Neural cell (in vitro differentiated cells): ENCODE measurements around the gene IL31RA. TPM values are rescaled to one million over a fixed set of nuclear protein-coding genes. Genes with fewer than 3 reads are reported as not detected.
"Not testable (repeated sequence)": the region's sequence is repeated elsewhere in the genome, so short reads cannot be mapped to it uniquely, and the experiment has no call there.

Experiments
- H2AFZ ChIP-seq: fragments of 200-600, 300-800 bp; sonication (generic), shearing (Covaris generic); 2 replicates; pipeline ENCODE4 v1.6.0; 2014; ENCODE audit warnings: low read depth, mild to moderate bottlenecking, antibody characterized with exemption, low read length, moderate library complexity
- H3F3A ChIP-seq: fragments of 200-600 bp; shearing (Covaris generic); 2 replicates; pipeline ENCODE4 v1.6.1; 2016; ENCODE audit warnings: mild to moderate bottlenecking, moderate library complexity, mixed read lengths, antibody characterized with exemption, low read length; ENCODE audit not compliant: insufficient read depth, poor library complexity, severe bottlenecking
- H3K27ac ChIP-seq: fragments of 200-600, 300-800 bp; sonication (generic), shearing (Covaris generic); 2 replicates; pipeline ENCODE4 v1.5.1; 2014; ENCODE audit warnings: mild to moderate bottlenecking, low read length, moderate library complexity
- H3K27me3 ChIP-seq: fragments of 300-800, 200-600 bp; sonication (generic), shearing (Covaris generic); 2 replicates; pipeline ENCODE4 v1.6.0; 2014; ENCODE audit warnings: mild to moderate bottlenecking, low read depth, low read length, moderate library complexity; ENCODE audit not compliant: insufficient read depth
- H3K36me3 ChIP-seq: fragments of 300-800, 200-600 bp; sonication (generic), shearing (Covaris generic); 2 replicates; pipeline ENCODE4 v1.5.1; 2014; ENCODE audit warnings: mild to moderate bottlenecking, antibody characterized with exemption, low read length, moderate library complexity; ENCODE audit not compliant: insufficient read depth
- H3K4me2 ChIP-seq: fragments of 300-800, 200-600 bp; sonication (generic), shearing (Covaris generic); 2 replicates; pipeline ENCODE4 v1.6.0; 2014; ENCODE audit warnings: mild to moderate bottlenecking, low read length
- H3K4me3 ChIP-seq: fragments of 300-800, 200-600 bp; sonication (generic), shearing (Covaris generic); 2 replicates; pipeline ENCODE4 v1.5.1; 2014; ENCODE audit warnings: mild to moderate bottlenecking, low read length, moderate library complexity
- H3K79me2 ChIP-seq: fragments of 200-600 bp; shearing (Covaris generic); replicated peaks from 2 replicates; pipeline ENCODE4 v1.6.0; 2014; ENCODE audit warnings: mild to moderate bottlenecking, low read length, moderate library complexity; ENCODE audit not compliant: insufficient read depth
- H3K9ac ChIP-seq: fragments of 300-800, 200-600 bp; sonication (generic), shearing (Covaris generic); 2 replicates; pipeline ENCODE4 v1.6.1; 2016; ENCODE audit warnings: mild to moderate bottlenecking, low read length, mixed read lengths
- H3K9me2 ChIP-seq: fragments of 200-600 bp; shearing (Covaris generic); 2 replicates; pipeline ENCODE4 v1.6.1; 2016; ENCODE audit warnings: mild to moderate bottlenecking, low read length, mixed read lengths; ENCODE audit not compliant: insufficient read depth
- H3K9me3 ChIP-seq: fragments of 200-600, 300-800 bp; sonication (generic), shearing (Covaris generic); 2 replicates; pipeline ENCODE4 v1.6.1; 2016; ENCODE audit warnings: mild to moderate bottlenecking, mixed run types, low read length, moderate library complexity, mixed read lengths
- H4K20me1 ChIP-seq: fragments of 200-600 bp; shearing (Covaris generic); 2 replicates; pipeline ENCODE4 v1.6.1; 2016; ENCODE audit warnings: mild to moderate bottlenecking, mixed run types; ENCODE audit not compliant: insufficient read depth
- EP300 ChIP-seq: fragments of 450-650 bp; conservative IDR thresholded peaks from 2 replicates; pipeline ENCODE4 v1.6.1; 2014; ENCODE audit warnings: antibody characterized with exemption, mild to moderate bottlenecking, moderate library complexity; ENCODE audit not compliant: poor library complexity, severe bottlenecking
- EZH2 ChIP-seq: fragments of 200-600, 300-800 bp; shearing (Covaris generic), sonication (generic); IDR thresholded peaks from 2 replicates; pipeline ENCODE4 v1.6.1; 2014; ENCODE audit warnings: antibody characterized with exemption, low read length, borderline replicate concordance, mild to moderate bottlenecking; ENCODE audit not compliant: insufficient read depth, poor library complexity, severe bottlenecking
- MXI1 ChIP-seq: fragments of 450-650 bp; conservative IDR thresholded peaks from 2 replicates; pipeline ENCODE4 v1.6.1; 2014; ENCODE audit warnings: antibody characterized with exemption, mild to moderate bottlenecking; ENCODE audit not compliant: poor library complexity, severe bottlenecking
- POLR2AphosphoS5 ChIP-seq: IDR thresholded peaks from 2 replicates; pipeline ENCODE4 v1.6.1; 2012
- RAD21 ChIP-seq: fragments of 450-650 bp; conservative IDR thresholded peaks from 2 replicates; pipeline ENCODE4 v1.6.1; 2014; ENCODE audit warnings: antibody characterized with exemption, mild to moderate bottlenecking, moderate library complexity
- REST ChIP-seq: IDR thresholded peaks from 2 replicates; pipeline ENCODE4 v1.6.1; 2012; ENCODE audit warnings: borderline replicate concordance
- SMC3 ChIP-seq: fragments of 450-650 bp; conservative IDR thresholded peaks from 2 replicates; pipeline ENCODE4 v1.6.1; 2014; ENCODE audit warnings: antibody characterized with exemption, mild to moderate bottlenecking, moderate library complexity; ENCODE audit not compliant: poor library complexity
- TAF1 ChIP-seq: IDR thresholded peaks from 2 replicates; pipeline ENCODE4 v1.6.1; 2012; ENCODE audit warnings: low read depth
- polyA plus RNA-seq: library from polyadenylated mRNA; depleted of rRNA; stranded (reverse); fragments of >200 nt; gene quantifications from 2 replicates; pipeline ENCODE4 v1.2.3, GENCODE V29; 2014
- TF ChIP-seq, protein P1 (sequence below): fragments of 450-650 bp; IDR thresholded peaks from 2 replicates; pipeline ENCODE4 v1.5.1; 2014; ENCODE audit warnings: antibody characterized with exemption, mild to moderate bottlenecking, moderate library complexity; ENCODE audit not compliant: poor library complexity, severe bottlenecking

IL31RA gene
- polyA plus RNA-seq, 1 donor from 2014 or later, result not detected

DNA sequence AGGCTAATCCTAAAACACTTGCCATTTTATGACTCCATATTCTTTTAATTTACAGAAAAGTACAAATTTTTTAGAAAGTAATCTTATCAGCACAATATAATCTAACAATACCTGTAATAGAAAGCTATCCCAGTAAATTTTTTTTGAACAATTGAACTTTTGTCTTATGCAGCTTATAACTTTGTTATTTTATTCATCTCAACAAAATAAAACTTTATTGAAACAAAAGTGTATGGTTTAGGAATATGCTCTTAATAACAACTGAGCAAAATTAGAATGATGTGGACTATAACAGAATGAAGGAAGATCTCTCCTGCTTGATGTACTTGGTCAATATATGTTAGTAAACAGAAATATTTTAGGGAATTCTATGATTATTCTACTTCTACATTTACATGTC lies 86.4 kb downstream of the IL31RA start:
- not testable (repeated sequence) for H3F3A ChIP-seq

GRCh38 chr5:55941154-55941553 lies 90.0 kb downstream of the IL31RA start:
- not testable (repeated sequence) for H3K9me2 ChIP-seq, H3K9ac ChIP-seq, H3K9me3 ChIP-seq, H3K4me3 ChIP-seq, H3K27ac ChIP-seq, H3K36me3 ChIP-seq, H3K27me3 ChIP-seq, H3F3A ChIP-seq, H4K20me1 ChIP-seq, H3K79me2 ChIP-seq, H3K4me2 ChIP-seq, H2AFZ ChIP-seq

More for the DNA sequence above, 86.4 kb downstream of the IL31RA start:
- H3K27ac ChIP-seq, H3K27me3 ChIP-seq, H3K4me2 ChIP-seq, H3K79me2 ChIP-seq, H2AFZ ChIP-seq, H3K9ac ChIP-seq, H4K20me1 ChIP-seq, H3K4me3 ChIP-seq, H3K36me3 ChIP-seq, H3K9me2 ChIP-seq, H3K9me3 ChIP-seq: not testable (repeated sequence)

DNA sequence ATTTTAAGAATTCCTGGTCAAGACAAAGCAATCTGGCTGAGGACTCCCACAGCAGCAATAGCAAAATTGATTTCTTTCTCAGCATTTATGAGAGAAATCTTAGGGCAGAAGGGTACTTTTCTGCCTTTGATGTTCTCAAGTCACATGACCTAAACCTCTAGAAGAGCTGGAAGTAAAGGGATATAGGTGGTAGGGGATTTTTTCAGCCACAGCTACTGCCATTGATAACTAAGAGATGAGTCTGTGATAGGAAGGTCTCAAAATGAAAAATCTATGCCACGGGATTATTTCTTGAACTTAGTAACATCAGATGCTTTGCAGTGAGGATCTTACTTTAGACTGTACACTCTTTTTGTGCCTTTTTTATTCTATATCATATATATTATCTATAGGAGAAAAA lies 108.1 kb downstream of the IL31RA start:
- no peaks in the 10 kb centered on the region for H3K9me3 ChIP-seq
- H3K79me2 ChIP-seq, result no peaks in the 10 kb centered on the region
- no peak overlapping the region for H3K9ac ChIP-seq
- H4K20me1 ChIP-seq, result no peaks in the 10 kb centered on the region
- H3K36me3 ChIP-seq, result no peaks in the 10 kb centered on the region
- no peak overlapping the region for H3K4me2 ChIP-seq
- H2AFZ ChIP-seq, result no peak overlapping the region
- no peak overlapping the region for H3K4me3 ChIP-seq
- no peaks in the 10 kb centered on the region for H3K27me3 ChIP-seq
- TF ChIP-seq, protein P1, sequence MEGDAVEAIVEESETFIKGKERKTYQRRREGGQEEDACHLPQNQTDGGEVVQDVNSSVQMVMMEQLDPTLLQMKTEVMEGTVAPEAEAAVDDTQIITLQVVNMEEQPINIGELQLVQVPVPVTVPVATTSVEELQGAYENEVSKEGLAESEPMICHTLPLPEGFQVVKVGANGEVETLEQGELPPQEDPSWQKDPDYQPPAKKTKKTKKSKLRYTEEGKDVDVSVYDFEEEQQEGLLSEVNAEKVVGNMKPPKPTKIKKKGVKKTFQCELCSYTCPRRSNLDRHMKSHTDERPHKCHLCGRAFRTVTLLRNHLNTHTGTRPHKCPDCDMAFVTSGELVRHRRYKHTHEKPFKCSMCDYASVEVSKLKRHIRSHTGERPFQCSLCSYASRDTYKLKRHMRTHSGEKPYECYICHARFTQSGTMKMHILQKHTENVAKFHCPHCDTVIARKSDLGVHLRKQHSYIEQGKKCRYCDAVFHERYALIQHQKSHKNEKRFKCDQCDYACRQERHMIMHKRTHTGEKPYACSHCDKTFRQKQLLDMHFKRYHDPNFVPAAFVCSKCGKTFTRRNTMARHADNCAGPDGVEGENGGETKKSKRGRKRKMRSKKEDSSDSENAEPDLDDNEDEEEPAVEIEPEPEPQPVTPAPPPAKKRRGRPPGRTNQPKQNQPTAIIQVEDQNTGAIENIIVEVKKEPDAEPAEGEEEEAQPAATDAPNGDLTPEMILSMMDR, result no peak
- TF ChIP-seq TAF1 (no peak), EP300 (no peak), POLR2AphosphoS5 (no peak), SMC3 (no peak), MXI1 (no peak), RAD21 (no peak), REST (no peak), EZH2 (no peak)
- no peaks in the 10 kb centered on the region for H3F3A ChIP-seq
- no peaks in the 10 kb centered on the region for H3K9me2 ChIP-seq
- H3K27ac ChIP-seq, result no peak overlapping the region
